H1 (cell line): Measurements from ENCODE around the gene SV2C.

ENCODE experiments used
- BACH1 ChIP-seq: IDR thresholded peaks from 2 replicates; pipeline ENCODE4 v1.6.1; 2012; ENCODE audit warnings: low read length, improper control_type of control experiment
- CEBPB ChIP-seq: IDR thresholded peaks from 2 replicates; pipeline ENCODE4 v1.6.1; 2012; ENCODE audit warnings: low read depth, low read length
- EZH2 ChIP-seq: fragments of 200-600 bp; sonication (generic); IDR thresholded peaks from 2 replicates; pipeline ENCODE4 v1.7.1; 2012; ENCODE audit warnings: low read depth, mild to moderate bottlenecking, moderate library complexity, low read length, inconsistent platforms; ENCODE audit not compliant: severe bottlenecking
- KDM5A ChIP-seq: fragments of 200-600 bp; IDR thresholded peaks from 2 replicates; pipeline ENCODE4 v1.7.1; 2012; ENCODE audit warnings: mild to moderate bottlenecking, low read length, inconsistent platforms, mixed read lengths

DNA sequence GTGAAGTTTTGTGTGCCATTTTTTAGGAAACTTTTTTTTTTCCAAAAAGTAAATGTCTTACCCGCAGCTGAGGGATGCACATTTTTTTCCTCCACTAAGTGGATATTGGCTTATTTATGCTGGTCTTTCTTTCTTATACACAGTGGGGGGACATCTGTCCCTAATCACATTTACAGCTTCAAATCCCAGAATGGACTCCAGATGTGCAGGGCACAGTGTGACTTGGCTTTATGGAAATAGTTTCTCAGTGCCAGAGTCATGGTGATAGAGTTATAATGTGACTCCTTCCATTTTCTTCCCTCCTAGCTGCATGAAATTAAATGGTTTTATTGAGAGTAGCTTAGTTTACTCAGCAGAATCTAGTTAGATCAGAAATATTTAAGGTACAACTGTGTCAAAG lies 66.5 kb downstream of the SV2C start:
- no peak for TF ChIP-seq CEBPB
- TF ChIP-seq KDM5A, result no peak
- TF ChIP-seq EZH2, result no peak
- TF ChIP-seq BACH1, result no peak
